Right kidney (tissue), 1 donor: ENCODE data around the gene FAM216B.
"Not testable (repeated sequence)": the region's sequence is repeated elsewhere in the genome, so short reads cannot be mapped to it uniquely, and the experiment has no call there.

Source experiments
- DNase-seq: peaks from one replicate; pipeline ENCODE4 v3.0.0-alpha.2; 2016

The FAM216B gene

DNA sequence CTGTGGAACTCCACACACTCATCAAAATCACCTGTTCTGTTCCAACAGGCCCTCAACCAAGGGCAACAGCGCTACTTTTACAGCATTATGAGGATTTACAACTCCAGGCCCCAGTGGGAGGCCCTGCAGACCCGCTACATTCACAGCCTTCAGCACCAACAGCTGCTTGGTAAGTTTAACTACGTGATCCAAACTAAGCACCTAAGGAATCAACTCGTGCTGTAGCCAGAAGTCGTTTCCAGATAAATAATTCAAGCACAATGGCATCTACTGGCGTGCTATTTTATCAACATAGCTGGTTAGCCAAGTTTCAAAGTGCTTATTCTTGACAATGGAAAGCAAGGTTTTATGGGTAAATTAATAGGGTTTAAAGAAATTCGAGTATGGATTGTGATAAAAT is 5.3 kb downstream of the FAM216B start:
- no peak for DNase-seq

DNA sequence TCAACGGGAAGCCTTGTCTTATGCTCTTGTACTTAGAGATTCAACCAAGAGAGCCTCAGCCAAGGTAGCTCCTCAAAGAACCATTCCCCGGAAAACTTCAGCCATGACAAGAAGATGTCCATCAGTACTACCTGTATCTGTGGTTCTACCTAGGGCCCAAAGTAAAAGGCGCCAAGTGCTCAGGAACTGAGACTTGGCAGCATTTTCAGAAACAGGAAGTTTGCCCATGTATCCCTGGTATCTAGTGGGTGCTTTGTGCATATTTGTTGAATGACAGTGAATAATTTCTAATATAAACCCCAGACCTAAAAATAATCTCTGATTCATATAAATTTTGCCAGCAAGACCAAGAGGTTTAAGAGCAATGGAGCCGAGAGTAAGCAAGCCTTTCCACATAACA is 7.2 kb downstream of the FAM216B start:
- DNase-seq: no peak

DNA sequence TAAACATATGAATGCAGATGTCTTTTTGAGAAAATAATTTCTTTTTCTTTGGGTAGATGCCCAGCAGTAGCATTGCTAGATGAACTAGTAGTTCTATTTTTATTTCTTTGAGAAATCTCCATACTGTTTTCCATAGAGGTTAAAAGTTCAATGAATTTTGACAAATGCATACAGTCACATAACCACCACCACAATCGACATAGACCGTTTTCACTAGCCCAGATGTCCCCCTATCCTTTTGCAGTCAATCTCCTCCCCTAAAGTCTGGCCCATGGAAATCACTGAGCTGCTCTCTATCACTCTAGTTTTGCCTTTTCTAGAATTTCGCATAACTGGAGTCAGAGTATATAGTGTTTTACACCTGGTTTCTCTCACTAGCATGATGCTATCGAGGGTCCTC is 10.8 kb downstream of the FAM216B start:
- DNase-seq: no peak

DNA sequence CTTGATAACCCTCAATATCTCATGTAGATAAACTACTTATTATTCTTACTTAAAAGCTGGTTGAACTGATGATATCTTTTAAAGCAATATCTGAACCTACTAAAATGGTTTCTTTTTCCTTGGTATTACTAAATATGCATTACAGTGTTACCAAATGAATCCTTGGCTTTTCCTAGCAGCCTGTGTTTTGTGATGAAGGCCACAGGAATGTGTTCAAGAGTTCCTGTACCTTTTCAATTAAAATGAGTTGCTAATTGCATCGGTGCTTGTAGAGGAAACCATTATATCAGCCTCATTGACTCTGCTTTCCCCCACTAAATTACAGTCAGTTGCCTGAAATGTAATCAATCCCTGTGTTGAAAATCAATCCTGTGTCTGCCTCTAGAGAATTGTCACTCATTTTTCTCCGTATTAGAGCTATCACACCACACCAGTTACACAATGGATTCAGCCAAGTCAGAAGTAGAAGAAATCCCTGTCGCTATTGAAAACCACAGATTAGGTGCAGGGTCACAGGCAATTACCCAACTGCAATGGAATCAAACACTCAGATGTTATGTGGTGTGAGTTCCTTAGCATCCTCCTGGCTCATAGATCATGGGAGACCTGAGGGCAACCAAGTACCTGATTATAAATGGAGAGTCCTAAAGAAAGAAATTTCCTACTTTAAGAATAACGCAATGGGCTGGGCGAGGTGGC is 13.3 kb downstream of the FAM216B start:
- no peak for DNase-seq

DNA sequence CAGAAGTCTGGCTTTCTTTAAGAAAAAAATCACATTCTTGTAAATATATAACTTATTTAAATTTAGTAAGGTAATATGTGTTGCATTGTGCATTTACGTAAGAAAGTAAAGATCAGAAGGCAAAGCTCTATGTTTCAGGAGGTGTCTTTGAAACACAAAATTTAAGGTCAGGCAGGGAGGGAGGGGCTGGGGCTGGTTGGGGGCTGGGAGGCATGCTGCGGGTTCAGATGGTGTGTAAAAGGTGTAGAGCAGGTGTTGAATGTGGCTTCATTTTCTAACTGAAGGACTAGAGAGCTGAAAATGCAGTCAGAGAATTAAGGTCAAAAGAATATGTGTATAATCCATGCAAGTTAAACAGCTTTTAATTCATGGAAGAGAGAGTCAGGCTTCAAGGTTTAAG is 14.3 kb downstream of the FAM216B start:
- DNase-seq: no peak

DNA sequence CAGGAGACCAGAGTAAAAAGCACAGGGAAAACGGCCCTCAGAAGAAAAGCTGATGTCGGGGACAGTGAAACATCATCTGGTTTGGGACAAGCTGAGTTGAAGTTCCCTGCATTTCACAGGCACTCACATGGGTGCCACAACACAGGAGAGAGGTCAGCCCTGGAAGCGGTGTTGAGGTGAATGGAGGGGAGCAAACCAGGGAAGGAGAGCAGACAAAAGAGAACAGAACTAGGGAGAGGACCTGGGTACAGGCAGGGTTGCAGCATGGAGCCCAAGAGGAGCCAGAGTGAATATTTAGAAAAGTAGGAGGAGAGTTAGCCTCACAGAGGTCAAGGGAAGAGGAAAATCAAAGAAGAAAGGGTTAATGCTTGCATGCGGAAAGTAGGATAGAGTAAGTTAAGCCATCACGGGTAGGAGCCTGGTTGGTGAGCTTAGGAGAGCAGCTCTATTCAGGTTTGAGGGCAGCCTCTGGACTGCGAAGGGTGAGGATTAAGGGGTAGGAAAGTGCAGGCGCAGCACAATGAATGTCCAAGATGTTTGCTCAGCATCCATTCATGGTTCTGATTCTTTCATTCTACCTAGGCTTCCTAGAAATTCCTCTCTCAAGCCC is 15.5 kb downstream of the FAM216B start:
- DNase-seq: no peak

DNA sequence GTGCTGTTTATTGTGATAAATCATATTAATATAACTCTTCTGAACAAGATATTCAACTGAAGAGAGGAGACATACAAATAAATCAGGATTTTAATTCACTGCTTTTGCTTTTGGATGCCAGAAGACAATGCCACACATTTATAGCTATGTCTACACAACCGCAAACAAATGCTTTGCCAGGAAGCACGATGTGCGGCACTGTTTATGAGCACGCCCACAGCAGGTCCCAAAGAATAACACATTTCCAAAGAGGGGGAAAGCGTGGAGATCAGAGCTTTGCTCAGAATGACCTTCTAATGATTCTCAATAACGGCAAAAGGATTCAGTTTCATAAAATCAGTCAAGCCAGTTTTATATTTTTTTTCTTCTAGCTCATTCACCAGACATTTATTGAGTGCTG is 16.7 kb downstream of the FAM216B start:
- DNase-seq: no peak

DNA sequence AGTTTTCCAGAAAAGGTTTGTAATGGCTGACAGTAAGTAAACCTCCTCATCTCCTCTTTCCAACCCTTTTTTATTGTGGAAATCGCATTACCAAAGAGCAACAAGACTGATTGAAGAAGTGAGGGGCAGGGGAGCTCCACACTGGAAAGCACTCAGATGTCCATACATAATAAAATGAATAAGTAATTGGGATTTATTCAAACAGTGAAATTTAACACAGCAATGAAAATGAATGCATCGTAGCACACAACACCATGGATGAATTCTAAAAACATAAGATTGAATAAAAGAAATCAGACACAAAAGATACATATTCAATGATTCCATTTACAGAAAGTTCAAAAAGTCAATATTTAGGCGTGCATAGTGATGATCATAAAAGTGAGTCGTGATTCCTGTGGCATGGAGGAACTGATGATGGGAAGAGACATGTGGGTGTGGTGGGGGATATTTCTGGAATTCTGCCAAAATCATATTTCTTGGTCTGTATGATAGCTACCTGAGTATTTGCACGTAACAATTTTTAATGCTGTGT is 18.8 kb downstream of the FAM216B start:
- DNase-seq: no peak

DNA sequence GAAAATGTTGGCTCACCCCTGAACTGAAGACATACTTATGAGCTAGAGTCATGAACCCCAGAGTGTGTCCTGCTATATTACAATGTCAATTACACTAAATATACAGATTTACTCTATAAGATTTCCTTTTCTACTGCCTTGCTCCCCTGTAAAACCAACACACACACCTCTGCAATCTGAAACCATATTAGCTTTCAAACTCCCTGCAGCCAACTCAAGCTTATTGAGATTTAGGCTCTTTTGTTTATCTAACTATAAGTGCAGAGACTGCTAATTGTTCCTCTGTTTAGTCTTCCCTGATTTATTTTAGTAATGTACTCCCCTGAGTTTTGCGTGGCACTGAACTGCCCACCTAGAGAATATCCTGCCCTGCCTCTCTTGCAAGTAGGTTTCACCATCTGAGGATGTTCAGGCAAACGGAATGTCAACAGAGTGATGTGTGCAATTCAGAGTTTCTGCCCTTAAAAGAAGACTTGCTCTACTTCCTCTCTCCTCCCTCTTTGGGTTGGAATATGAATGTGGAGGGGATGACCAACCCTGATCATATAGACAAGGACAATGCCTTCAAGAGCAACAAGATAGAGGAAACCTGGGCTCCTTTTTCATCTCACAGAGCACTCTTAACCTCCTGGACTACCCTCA is 22.3 kb downstream of the FAM216B start:
- no peak for DNase-seq

DNA sequence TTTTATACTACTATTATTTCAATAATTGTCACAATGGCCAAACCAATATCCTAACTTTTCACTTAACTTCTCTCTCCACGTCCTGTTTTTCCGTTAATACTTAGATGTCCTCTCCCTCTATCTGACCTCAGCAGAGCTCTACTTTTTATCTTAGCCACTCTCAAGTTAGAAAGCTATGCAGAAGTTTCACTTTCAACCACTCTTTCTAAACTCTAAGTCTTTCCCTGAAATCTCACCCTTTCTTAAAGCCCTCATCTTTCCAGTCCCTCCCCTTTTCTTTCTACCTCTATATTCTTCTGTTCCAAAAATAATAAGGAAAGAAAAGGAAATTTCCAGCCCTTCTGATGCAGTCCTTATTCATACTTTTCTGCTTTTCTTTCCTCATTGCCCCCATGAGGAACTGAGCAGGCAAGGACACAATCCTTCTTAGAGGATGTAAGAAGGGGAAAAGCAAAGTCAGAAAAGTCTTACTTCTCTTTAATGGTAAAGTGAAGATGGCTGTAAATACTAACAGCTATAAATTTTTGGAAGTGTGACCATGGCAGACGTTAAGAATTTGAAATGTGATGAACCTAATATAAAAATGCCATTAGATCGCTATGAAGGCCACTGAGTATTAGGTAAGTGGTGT is 23.0 kb downstream of the FAM216B start:
- no peak for DNase-seq

DNA sequence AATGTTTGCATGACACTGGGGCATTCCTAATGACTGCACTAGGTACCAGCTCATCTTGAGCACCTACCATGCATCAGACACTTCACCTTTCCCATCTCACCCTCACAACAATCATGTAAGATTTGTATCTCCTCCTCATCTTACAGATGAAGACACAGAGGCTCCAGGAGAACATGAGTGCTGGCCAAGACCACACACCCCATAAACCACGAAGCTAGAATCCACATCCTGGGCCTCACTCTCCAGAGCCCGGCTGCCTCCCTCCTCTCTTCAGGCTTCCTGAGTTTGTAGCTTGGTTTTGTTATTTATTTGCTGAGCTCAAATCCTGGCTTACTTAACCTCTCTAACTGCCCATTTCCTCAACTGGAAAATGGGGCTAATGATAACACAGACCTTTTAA is 25.9 kb downstream of the FAM216B start:
- DNase-seq: no peak

DNA sequence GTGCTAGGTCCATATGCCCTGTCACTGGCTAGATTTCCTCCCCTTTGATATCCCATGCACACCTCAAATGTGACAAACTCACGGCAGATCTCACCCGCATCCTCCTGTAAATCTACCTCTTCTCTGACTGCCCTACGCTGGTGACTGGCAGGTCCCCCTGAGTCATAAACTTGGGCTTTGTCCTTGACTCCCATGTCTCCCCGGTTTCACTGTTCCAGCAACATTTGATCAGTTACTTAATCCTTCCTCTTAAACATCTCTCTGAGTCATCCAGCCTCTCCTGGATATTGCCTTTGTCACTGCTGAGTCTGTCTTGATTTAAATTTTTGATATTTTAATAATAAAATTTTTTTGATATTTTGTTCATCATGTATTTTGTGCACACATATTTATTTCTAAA is 26.5 kb downstream of the FAM216B start:
- DNase-seq: no peak

DNA sequence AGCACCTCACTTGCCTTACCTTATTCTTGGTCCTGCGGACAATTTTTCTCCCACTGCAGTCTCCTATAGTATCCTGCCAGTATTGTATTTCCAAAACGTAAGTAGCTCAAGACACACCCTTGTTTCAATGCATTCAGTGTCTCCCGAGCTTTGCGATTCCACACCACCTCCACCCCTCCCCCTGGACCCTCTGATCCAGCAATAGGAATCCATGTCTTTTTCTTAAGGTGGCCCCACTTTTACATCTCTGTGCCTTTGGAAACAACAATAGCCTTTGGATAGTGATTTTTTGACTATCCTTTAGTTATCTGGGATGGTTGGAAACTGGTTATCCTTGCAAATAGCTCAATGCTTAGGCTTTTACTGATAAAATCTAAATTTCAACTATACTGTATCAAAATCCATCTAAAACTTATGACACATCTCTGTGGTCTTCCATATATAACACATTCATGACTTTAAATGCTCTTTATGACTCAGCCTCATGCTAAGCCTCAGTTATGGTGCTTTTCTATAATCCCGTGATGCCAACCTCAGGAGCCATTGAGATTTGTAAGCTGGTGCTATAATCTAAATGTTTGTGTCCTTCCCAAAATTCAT is 27.1 kb downstream of the FAM216B start:
- no peak for DNase-seq

DNA sequence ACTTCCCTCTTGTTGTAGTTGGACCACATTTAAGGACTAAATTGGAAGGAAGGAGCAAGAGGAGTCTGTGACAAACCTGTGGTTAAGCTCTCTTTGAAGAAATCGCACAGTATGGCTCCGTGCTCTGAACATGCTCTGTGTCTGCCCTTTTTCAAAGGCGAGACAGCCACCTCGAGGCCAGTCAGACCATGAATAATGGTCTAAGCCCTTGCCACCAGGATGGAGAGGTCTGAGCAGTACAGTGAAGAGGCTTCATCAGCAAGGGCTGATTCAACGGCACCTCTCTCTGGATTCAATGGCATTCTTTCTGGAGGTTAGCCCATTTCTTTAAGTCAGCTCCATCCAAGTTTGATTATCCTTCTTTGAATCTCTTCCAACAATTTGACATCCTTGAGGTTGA is 30.9 kb downstream of the FAM216B start:
- DNase-seq: no peak

DNA sequence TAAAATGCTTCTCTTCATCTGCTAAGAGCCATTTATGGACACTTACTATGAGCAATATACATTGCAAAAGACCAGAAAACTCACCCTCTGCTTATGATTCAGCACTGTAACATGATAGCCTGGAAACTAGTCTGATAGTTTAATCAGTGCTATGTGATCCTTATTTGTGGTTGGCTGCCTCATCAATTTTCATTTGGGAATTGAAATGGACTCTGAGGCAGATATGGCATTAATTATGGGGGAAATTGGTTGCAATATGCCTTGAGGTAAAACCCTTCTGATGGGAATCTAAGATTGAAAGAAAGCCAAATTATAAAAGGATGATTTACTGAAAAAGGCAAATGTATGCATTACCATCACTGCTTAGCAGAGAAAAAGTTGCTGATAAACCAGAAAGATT is 33.5 kb downstream of the FAM216B start:
- no peak for DNase-seq

DNA sequence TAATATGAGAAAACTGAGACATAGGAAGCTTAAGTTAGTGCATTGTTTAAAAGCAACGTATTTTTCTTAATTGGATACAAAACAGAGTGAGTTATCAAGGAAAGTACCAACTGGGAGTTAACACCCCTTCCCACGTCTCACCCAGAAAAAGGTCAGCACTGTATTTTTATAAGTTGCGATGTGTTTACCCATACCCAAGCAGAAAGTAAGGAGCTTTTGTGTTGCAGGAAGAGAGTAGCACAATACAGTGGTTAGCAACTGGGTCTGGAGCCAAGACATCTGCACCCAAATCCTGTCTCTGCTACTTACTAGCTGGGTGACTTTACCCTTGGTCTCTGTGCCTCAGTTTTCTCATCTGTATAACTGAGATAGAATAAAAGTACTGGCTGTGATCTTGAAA is 34.3 kb downstream of the FAM216B start:
- DNase-seq: no peak

DNA sequence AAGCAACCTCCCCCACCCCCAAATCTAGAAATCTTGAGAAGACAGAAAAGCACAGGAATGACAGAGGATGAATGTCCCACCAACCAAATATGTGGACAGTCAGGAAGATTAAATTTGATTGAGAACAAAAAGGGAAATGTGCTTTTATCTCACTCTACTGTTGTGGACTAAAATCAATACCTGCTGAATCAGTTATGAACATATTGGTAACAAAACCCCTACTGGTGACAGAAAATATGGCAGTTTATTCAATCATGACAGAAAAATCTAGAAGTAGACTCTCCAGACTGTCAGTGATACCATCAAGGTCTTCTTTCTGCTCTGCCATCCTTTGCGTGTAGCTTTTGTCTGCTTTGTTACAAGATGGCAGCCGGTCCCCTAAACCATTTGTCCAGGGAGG is 35.2 kb downstream of the FAM216B start:
- DNase-seq: no peak

DNA sequence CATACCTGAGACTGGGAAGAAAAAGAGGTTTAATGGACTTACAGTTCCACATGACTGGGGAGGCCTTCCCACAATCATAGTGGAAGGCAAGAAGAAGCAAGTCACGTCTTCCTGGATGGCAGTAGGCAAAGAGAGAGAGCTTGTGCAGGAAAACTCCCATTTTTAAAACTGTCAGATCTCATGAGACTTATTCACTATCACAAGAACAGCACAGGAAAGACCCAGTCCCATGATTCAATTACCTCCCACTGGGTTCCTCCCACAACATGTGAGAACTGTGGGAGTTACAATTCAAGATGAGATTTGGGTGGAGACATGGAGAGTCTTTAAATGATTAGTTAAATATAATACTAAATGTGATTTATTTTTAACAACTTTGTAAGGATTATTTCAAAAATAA is 38.3 kb downstream of the FAM216B start:
- DNase-seq: not testable (repeated sequence)

DNA sequence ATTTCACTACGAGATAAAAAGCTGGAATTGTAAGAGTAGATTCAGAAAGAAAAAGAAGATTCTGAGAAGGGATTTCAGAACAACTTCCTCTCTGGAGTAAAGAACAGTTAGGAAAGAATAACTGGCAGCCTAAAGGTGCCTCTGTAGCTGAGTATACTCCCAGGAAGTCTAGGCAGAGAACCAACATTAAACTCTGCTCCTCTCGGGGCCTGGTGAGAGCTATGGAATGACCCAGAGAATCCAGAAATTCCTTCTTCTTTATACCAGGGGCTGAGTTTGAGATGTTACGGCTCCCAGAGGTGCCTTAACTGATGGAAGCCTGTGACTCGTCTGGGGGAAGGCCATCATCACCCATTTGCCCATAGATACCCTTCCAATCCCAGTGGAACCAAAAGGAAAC is 39.1 kb downstream of the FAM216B start:
- DNase-seq: no peak

DNA sequence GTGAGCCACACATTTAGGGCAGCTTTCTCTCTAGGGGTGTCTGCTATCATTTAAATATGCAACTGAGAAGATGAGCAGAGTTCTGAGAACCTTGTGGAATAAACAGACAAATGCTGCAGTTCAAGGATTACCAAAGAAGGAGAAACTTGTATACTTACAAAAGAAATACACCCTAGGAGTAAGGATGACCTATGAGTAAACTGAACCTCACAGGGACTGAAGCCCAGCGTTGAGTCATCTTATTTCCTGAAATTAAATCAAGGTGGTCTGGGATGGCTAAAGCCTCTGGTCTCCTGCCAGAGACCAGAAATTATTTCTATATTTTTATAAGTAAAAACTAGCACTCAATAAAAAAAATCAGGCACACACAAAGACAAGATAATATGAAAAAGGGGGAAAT is 40.1 kb downstream of the FAM216B start:
- no peak for DNase-seq

DNA sequence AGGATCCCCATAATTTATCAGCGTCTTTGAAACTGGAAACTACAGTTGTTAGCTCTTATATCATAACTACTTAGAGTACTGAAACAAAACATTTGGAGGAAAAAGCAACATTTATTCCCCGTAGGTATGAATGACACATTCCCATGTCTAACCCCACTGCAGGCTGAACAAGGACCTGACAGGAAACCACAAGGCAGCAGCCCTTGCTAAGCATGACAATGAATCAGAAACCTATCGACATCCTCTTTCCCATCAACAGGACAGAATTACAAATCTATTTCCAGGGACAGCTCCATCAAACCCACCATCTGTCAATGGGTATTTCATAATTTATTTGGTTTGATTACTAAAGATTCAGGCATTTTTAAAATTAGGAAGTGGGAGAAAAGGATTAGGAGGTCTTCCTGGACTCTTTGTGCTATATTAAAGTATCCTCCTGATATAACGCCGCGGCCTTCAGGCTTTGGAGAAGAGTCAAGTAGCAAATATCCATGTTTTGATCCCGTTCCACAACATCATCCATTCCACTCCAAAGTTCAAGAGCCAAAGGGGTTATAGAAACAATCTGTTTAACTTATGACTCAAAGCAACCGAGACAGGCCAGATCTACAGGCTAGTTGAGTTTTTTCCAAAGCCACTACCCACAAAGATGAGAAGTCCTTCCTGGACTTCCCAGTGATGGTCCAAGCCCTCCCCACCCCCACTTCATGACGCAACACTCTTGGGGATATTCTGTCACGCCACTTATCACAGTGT is 51.1 kb downstream of the FAM216B start:
- no peak for DNase-seq

DNA sequence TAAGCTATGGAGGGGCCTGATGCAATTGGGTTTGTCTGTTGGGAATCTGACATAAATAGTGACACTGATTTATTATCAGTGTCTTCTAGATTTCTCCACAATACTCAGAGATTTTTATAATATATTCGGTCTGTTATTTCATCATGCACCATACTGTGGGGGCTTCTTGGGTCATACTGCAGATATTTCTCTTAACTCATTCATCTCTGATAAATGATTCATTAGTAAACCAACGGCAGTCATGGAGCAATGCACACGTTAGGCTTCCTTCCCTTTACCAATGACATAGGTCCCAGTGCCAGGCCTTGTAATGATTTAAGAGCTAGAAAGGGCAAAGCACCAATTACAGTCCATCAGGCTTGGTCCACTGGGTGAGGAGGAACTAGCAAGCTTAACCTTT is 53.6 kb downstream of the FAM216B start:
- DNase-seq: no peak
